SKM-1 treated with dmso at 0.1 percent for 144 hours (cell line): ENCODE data around the gene FKBP2.

Experiments used
- DNase-seq: peaks from one replicate; lab custom pipeline; 2025; ENCODE audit not compliant: unreplicated experiment; lab: John Stamatoyannopoulos, UW

The FKBP2 gene

GRCh38 chr11:64240435-64241240, at the start of gene FKBP2:
FKBP2 (plus strand) TSS chr11:64241095; CDS start chr11:64242388, 1,293 bp downstream.
- DNase-seq, result peak; percentile 88

- no peak for DNase-seq
Measured at GRCh38 chr11:64192434-64192833, 48.5 kb upstream of the FKBP2 start.

- no peak for DNase-seq
Measured at GRCh38 chr11:64196626-64197025, 44.3 kb upstream of the FKBP2 start.

- DNase-seq, result no peak
Measured at GRCh38 chr11:64198511-64198910, 42.4 kb upstream of the FKBP2 start.

- DNase-seq, result no peak
Measured at GRCh38 chr11:64201543-64201942, 39.4 kb upstream of the FKBP2 start.

- DNase-seq, result no peak
Measured at GRCh38 chr11:64202992-64203391, 37.9 kb upstream of the FKBP2 start.

GRCh38 chr11:64203421-64204079, 37.3 kb upstream of the FKBP2 start:
- no peak for DNase-seq

- no peak for DNase-seq
Measured at GRCh38 chr11:64204080-64204440, 36.8 kb upstream of the FKBP2 start.

GRCh38 chr11:64204464-64204989, 36.4 kb upstream of the FKBP2 start:
- peak; percentile 43 for DNase-seq

GRCh38 chr11:64206457-64207255, 34.2 kb upstream of the FKBP2 start, which contains the start of gene FERMT3:
FERMT3 (plus strand) TSS chr11:64206721; CDS start chr11:64207365, 644 bp downstream.
- DNase-seq, result peak; percentile 72

- peak; percentile 84 for DNase-seq
Measured at GRCh38 chr11:64207256-64208085, 33.4 kb upstream of the FKBP2 start.

GRCh38 chr11:64208086-64208795, 32.7 kb upstream of the FKBP2 start:
- DNase-seq, result no peak

GRCh38 chr11:64208796-64209562, 31.9 kb upstream of the FKBP2 start:
- no peak for DNase-seq

- no peak for DNase-seq
Measured at GRCh38 chr11:64209563-64209843, 31.4 kb upstream of the FKBP2 start.

- no peak for DNase-seq
Measured at GRCh38 chr11:64210301-64211020, 30.4 kb upstream of the FKBP2 start.

- DNase-seq, result no peak
Measured at GRCh38 chr11:64211181-64211872, 29.6 kb upstream of the FKBP2 start.

- no peak for DNase-seq
Measured at GRCh38 chr11:64216879-64217278, 24.0 kb upstream of the FKBP2 start.
